Duodenal mucosa (tissue), 2 donors: ENCODE measurements around the gene CRK.
A peak's percentile ranks its signal among the peaks of the same experiment; 100 is the strongest.

ENCODE experiments used
- H3K27ac ChIP-seq: one replicate; pipeline ENCODE4 v1.7.0; 2013; ENCODE audit warnings: low read depth, low read length
- H3K27me3 ChIP-seq, 2 donors: one replicate each; pipeline ENCODE4 v1.7.0; 2013; ENCODE audit warnings: low read length in 2 of 2, control low read depth in 1 of 2; ENCODE audit not compliant: insufficient read depth in 2 of 2, control insufficient read depth in 1 of 2
- H3K36me3 ChIP-seq, 2 donors: one replicate each; pipeline ENCODE4 v1.7.0; 2013; ENCODE audit warnings: low read length in 2 of 2, control low read depth in 1 of 2; ENCODE audit not compliant: insufficient read depth in 2 of 2, control insufficient read depth in 1 of 2
- H3K4me1 ChIP-seq, 2 donors: one replicate each; pipeline ENCODE4 v1.7.0; 2013; ENCODE audit warnings: low read length in 2 of 2, control low read depth in 1 of 2; ENCODE audit not compliant: insufficient read depth in 2 of 2, control insufficient read depth in 1 of 2
- H3K4me3 ChIP-seq, 2 donors: one replicate each; pipeline ENCODE4 v1.7.0; 2013; ENCODE audit warnings: low read length in 2 of 2, low read depth in 1 of 2
- H3K9ac ChIP-seq, 2 donors: one replicate each; pipeline ENCODE4 v1.7.0; 2013; ENCODE audit warnings: low read length in 2 of 2, low read depth in 1 of 2
- H3K9me3 ChIP-seq, 2 donors: one replicate each; pipeline ENCODE4 v1.7.0; 2013; ENCODE audit warnings: low read length in 2 of 2, control low read depth in 1 of 2; ENCODE audit not compliant: control insufficient read depth in 1 of 2

The CRK gene

DNA sequence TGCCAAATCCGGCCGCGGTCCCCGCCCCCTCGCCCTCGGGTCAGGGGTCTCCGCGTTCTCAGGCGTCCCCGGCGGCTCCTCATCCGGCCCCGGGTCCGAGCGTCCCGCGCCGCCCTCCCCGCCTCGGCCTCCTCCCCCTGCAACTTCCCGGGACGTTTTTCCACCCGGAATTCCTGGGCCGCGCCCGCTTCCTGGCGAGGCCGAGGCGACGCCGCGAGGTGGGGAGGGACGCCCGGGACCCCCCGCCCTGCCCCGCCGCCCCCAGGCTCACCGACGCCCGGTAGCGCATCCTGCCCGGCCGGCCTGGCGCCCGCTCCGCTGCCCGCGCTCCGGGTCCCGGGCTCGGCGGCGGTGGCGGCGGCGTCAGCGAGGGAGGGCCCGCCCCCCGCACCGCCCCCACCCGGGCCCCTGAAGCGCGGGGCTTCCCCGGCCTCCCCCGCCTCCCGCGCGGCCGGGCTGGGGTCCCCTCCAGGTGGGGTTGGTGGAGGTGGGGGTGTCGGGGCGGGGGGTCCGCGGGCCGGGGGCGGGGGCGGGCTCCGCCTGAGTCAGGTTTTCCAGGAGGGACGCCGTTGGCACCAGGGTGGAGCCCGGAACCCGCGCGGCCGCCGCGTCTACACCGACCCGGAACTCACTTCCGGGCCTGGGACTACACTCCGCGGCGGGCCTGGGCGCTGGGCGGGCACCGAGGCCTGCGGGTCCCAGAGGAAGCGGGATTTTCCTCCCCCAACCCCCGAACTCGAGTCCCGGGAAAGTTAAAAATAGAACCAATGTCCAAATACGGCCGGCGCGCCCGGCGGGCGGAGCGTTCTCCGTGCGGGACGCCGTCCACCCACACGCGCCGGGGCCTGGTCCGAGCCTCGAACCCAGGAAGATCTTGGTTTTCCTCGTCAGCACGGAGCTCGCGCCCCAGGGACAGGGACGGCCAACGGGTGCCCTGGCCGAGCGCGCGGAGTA is 29.7 kb upstream of the CRK start:
- Histone ChIP-seq H3K4me3 (peak overlapping the region; percentile 64 to 78), H3K9me3 (no peaks in the 10 kb centered on the region), H3K36me3 (peaks cover 11 to 23% of the 10 kb centered on the region in 2 donors), H3K9ac (peak overlapping the region; percentile 64 to 84), H3K27ac (peak overlapping the region; percentile 89), H3K4me1 (peaks cover 15 to 46% of the 10 kb centered on the region in 2 donors), H3K27me3 (no peaks in the 10 kb centered on the region)

DNA sequence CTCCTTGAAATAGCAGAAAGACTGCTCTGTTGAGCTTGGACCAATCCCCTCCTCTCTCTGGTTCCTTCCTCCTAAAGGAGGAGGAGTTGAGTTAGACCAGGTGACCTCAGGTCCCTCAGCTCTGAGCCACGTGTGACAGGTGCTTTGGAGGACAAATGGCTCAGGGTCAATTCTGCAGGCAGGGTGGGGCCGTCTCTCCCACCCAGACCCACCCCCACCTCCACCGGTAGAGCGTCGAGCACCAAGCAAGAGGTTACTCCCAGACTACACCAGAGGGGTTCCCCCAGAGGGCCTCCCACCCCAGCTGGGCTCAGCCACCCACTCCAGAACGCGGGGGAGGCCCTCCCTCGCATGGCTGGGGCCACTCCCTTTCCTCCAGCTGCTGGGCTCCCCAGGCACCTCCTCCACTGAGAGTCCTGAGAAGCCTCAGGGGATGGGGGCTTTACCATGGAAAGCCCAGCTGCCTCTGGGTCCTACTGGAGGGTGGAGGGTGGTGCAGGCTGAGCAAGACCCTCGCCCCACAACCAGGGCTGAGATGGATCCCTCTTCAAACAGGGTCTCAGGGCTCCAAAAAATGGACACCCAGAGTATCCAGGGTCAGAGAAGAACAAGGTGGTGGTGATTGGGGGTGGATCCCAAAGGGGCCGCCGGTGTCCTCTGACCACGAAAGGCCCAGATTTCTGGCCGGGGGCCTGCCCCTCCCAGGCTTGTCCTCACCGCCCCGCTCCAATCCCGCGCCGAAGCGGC is 28.8 kb upstream of the CRK start:
- peaks cover 15 to 39% of the 10 kb centered on the region in 2 donors for H3K4me1 ChIP-seq
- peak overlapping the region; percentile 89 for H3K27ac ChIP-seq
- H3K4me3 ChIP-seq: peak overlapping the region; percentile 62 to 78
- H3K27me3 ChIP-seq: no peaks in the 10 kb centered on the region
- H3K9me3 ChIP-seq: no peaks in the 10 kb centered on the region
- H3K36me3 ChIP-seq: peaks cover 15 to 28% of the 10 kb centered on the region in 2 donors
- peak overlapping the region; percentile 36 to 84 for H3K9ac ChIP-seq

DNA sequence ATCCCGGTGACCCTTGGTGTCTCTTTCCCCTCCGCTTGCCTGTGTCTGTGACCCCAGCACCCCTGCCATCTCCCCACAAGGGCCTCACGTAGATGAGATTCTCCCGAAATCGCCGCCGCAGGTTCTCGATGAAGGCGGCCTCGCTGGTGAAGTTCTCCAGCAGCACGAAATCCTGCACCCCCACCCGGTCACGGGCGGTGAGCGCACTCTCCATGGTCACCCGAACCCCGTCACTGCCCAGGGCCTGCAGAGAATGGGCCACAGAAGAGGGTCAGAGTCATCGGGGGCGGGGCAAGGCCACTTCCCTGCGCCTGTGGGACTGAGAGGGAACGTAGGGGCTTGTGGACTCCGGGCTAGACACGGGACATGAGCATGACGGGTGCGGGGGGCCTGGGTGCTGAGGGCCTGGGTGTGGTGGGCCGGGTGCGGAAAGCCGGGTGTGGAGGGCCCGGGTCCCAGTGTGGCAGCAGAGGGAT is 28.1 kb upstream of the CRK start:
- Histone ChIP-seq H3K4me3 (peak overlapping the region; percentile 31 to 43), H3K9ac (peak overlapping the region in 1 of 2 donors; percentile 12), H3K9me3 (no peaks in the 10 kb centered on the region), H3K36me3 (peaks cover 15 to 31% of the 10 kb centered on the region in 2 donors), H3K27me3 (no peaks in the 10 kb centered on the region), H3K27ac (no peak overlapping the region), H3K4me1 (peaks cover 15 to 34% of the 10 kb centered on the region in 2 donors)

DNA sequence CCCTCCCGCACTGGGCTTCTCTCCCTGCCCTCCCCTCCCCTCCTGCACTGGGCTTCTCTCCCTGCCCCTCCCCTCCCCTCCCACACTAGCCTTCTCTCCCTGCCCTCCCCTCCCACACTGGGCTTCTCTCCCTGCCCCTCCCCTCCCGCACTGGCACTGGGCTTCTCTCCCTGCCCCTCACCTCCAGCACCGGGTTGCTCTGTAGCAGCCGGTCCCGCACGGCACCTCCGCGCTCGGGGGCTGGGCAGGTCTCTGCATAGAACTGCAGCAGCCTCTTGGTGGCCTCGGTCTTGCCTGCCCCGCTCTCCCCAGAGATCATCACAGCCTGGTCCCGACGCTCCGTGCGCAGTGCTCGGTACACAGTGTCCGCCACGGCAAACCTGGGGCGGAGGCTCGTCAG is 26.6 kb upstream of the CRK start:
- Histone ChIP-seq H3K9ac (no peak overlapping the region), H3K27ac (no peak overlapping the region), H3K9me3 (no peaks in the 10 kb centered on the region), H3K27me3 (no peaks in the 10 kb centered on the region), H3K4me1 (peaks cover 10 to 25% of the 10 kb centered on the region in 2 donors), H3K36me3 (peaks cover 25 to 45% of the 10 kb centered on the region in 2 donors), H3K4me3 (no peak overlapping the region)

DNA sequence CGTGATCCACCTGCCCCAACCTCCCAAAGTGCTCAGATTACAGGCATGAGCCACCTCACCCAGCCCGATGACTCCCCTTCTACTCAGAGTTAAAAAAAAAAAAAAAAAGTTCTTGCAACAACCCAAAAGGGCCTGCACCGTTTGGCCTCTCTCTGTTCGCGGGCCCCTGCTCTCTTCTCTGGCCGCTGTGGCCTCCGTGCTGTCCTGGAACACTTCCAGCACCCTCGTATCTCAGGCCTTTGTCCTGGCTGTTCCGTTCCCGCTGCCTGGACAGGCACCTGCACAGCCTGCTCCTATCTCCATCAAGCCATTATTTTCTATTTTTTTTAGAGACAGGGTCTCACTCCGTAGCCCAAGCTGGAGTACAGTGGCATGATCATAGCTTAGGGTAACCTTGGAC is 25.7 kb upstream of the CRK start:
- Histone ChIP-seq H3K9ac (no peak overlapping the region), H3K36me3 (peaks cover 31 to 55% of the 10 kb centered on the region in 2 donors), H3K4me3 (no peak overlapping the region), H3K27ac (no peak overlapping the region), H3K9me3 (no peaks in the 10 kb centered on the region), H3K4me1 (peaks cover 7 to 20% of the 10 kb centered on the region in 2 donors), H3K27me3 (no peaks in the 10 kb centered on the region)

DNA sequence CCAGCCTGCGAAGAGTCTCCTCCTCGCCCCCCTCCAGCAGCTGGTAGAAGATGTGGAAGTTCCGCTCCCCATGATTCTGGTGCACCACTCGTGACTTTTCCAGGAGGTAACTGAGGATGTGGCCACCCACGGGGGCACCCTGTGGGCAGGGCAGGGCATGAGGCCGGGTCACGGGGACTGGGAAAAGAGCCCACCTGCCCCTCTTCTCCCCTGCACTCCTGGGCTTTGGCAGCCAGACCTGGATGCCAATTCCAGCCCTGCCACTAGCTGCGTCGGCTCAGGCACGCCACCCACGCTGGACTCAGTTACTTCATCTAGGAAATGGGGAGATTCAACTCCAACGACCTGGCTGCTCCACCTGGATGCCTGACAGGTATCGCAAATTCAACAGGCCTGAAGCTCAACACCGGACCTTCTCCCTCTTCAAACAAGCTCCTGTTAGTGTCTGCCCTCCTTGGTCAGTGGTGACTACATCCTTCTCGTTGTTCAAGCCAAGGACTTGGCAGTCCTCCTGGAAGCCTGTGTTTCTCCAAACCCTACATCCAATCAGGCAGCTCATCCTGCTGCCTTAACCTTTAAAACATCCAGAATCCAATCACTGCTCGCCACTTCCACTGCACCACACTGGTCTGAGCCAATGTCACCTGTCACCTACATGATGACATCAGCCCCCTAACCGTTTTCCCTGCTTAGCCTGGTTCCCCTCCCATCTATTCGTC is 24.9 kb upstream of the CRK start:
- peaks cover 7 to 19% of the 10 kb centered on the region in 2 donors for H3K4me1 ChIP-seq
- H3K36me3 ChIP-seq: peaks cover 31 to 63% of the 10 kb centered on the region in 2 donors
- no peaks in the 10 kb centered on the region for H3K27me3 ChIP-seq
- H3K27ac ChIP-seq: no peak overlapping the region
- no peak overlapping the region for H3K4me3 ChIP-seq
- no peak overlapping the region for H3K9ac ChIP-seq
- H3K9me3 ChIP-seq: no peaks in the 10 kb centered on the region

DNA sequence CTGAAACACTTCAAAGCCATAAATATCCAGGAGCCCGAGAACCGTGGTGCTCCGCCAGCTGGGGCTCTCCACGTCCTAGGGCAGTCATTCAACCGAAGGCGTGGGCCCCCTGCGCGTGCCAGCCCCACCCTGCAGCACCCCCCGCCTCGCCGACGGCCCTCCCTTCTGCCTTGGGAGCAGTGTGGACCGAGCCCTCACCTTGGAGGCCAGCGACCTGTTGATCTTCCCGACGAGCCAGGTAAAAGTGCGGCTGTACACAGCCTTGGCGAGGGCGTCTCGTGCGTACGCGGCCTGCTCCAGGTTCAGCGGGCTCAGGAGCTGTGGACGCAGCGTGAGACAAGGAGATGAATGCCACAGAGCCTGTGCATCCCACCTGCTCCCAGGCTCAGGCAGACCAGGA is 22.4 kb upstream of the CRK start:
- Histone ChIP-seq H3K27ac (no peak overlapping the region), H3K36me3 (peaks cover 39 to 76% of the 10 kb centered on the region in 2 donors), H3K9me3 (no peaks in the 10 kb centered on the region), H3K4me3 (no peak overlapping the region), H3K9ac (no peak overlapping the region), H3K27me3 (no peaks in the 10 kb centered on the region), H3K4me1 (peaks cover 0 to 7% of the 10 kb centered on the region in 2 donors)

DNA sequence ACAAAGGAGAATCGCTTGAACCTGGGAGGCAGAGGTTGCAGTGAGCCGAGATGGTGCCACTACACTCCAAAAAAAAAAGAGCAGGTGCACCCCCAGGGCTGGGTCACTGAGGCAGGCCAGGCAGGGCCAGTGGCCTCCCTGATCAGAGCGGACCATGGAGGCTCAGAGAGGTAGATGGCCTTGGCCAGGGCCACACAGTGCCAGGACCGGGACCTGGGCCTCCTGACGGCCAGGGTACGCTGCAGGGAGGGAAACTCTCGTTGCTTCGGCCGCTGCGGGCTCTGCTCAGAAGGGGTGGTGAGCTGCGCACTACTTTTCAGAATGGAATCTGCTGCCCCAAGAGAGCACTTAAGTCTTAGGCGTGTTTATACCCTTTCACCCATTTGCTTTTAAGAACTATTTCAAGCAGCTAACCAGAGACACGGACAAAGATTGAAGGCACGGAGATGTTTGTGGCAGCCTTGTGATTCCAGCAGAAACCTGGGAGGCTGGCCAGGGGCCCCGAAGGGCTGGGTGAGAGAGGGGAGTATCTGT is 19.4 kb upstream of the CRK start:
- Histone ChIP-seq H3K27ac (no peak overlapping the region), H3K4me3 (no peak overlapping the region), H3K9ac (no peak overlapping the region), H3K9me3 (no peaks in the 10 kb centered on the region), H3K27me3 (no peaks in the 10 kb centered on the region), H3K4me1 (no peaks in the 10 kb centered on the region), H3K36me3 (peaks cover 42 to 72% of the 10 kb centered on the region in 2 donors)

DNA sequence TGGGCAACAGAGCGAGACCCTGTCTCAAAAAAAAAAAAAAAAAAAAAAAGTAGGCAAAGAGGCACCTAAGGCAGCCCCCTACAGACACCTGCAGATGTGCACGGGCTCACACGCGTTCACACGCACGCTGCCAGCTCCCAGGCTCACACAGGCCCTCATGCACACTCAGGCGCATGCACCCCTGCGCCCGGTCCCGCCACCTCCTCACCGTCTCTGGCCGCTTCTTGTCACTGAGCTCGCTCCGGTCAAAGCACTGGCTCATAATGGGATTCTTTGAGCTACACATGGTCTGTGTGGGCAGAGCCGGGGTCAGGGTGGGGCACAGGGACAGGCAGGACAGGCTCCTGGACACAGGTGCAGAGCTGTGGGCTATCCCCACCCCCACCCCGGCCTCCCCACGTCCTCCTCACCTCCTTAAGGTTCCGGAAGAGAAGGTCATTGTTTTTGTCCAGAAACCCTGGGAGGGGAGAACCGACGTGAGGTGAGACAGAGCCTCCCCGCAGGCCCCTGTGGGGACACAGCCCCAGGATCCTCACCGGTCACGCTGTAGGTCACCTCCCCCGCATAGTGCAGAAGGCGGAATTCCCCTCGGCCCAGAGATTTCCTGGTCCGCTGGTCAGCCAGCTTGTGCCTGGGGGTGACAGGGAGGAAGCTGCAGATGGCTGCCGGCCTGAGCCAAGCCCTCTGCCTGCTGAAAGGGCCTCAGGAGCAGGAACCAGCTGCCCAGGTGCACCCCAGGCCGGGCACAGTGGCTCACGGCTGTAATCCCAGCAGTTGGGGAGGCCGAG is 18.6 kb upstream of the CRK start:
- Histone ChIP-seq H3K36me3 (peaks cover 42 to 73% of the 10 kb centered on the region in 2 donors), H3K27ac (no peak overlapping the region), H3K9me3 (no peaks in the 10 kb centered on the region), H3K9ac (no peak overlapping the region), H3K4me1 (no peaks in the 10 kb centered on the region), H3K4me3 (no peak overlapping the region), H3K27me3 (no peaks in the 10 kb centered on the region)
